WI38 (cell line): ENCODE measurements around the gene IARS2.
A peak's percentile ranks its signal among the peaks of the same experiment; 100 is the strongest.
"Not testable (repeated sequence)": the region's sequence is repeated elsewhere in the genome, so short reads cannot be mapped to it uniquely, and the experiment has no call there.

Experiments
- H3K4me3 ChIP-seq: 2 replicates; pipeline ENCODE4 v1.5.1; 2011; ENCODE audit warnings: low read depth, mild to moderate bottlenecking, control low read depth, low read length
- CTCF ChIP-seq: IDR thresholded peaks from 2 replicates; pipeline ENCODE4 v1.5.1; 2012; ENCODE audit warnings: low read depth, mild to moderate bottlenecking, control low read depth, low read length

Gene IARS2

GRCh38 chr1:220062629-220063028 is 31.3 kb upstream of the IARS2 start:
- H3K4me3 ChIP-seq = no peak overlapping the region
- no peak for TF ChIP-seq CTCF

GRCh38 chr1:220067269-220068204 is 26.4 kb upstream of the IARS2 start:
- TF ChIP-seq CTCF = no peak
- H3K4me3 ChIP-seq = no peak overlapping the region

GRCh38 chr1:220076861-220077762 is 16.8 kb upstream of the IARS2 start:
- H3K4me3 ChIP-seq = no peak overlapping the region
- TF ChIP-seq CTCF = no peak

GRCh38 chr1:220077887-220078286 is 16.0 kb upstream of the IARS2 start:
- no peak overlapping the region for H3K4me3 ChIP-seq
- no peak for TF ChIP-seq CTCF

GRCh38 chr1:220084460-220084859 is 9.5 kb upstream of the IARS2 start:
- H3K4me3 ChIP-seq = no peak overlapping the region
- TF ChIP-seq CTCF = no peak

- not testable (repeated sequence) for H3K4me3 ChIP-seq
Observed at GRCh38 chr1:220086261-220086686, 7.7 kb upstream of the IARS2 start.

- no peak for TF ChIP-seq CTCF
- H3K4me3 ChIP-seq = peak within 1 kb of the TSS; percentile 85
Observed at GRCh38 chr1:220089650-220090556, 4.0 kb upstream of the IARS2 start, which contains the start of gene BPNT1. Gene BPNT1, minus strand, starts transcription at chr1:220089788. Its CDS starts 9,942 bp downstream, at chr1:220079846.
